Measurements from ENCODE around the gene MOXD1. TPM values are rescaled to one million over a fixed set of nuclear protein-coding genes. Genes with fewer than 3 reads are reported as not detected.

The MOXD1 gene
- total RNA-seq, 2 experiments from 2014 or later: 0.74 TPM; not detected in 1

DNA sequence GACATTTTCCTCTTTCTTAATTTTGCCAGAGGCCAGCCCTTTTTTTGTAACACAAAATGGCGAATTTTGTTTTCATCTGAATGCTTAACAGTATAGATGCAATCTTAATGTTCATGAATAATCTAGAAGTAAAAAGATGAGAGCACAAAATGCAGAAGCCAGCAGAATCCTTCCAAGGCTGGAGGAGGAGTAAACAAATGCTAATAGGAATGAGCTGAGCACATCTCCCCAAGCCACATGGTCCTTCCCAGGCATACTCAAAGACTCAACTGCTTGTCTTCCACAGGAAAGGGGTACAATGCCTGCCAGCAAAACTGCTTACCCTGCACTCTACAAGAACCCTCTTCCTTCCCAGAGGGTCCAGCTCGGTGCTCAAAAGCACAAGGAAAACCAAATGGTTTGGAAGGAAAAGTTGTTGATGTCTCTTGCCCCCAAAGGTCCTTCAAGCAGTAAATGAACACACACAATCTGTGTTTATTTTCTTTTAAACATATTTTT, 155.1 kb downstream of the MOXD1 start:
- peaks cover 3% of the 10 kb centered on the region for H3K4me1 ChIP-seq (ENCODE audit: insufficient read depth, low read length, poor library complexity, severe bottlenecking)
- ChIA-PET POLR2A (interaction anchor here (0.9 to 1.2 kb wide), 2 partner anchors 19 to 27 kb away, joined by 3 to 5 read pairs; no protein-coding TSS in a partner anchor), CTCF (ENCODE audit: unreplicated experiment) (no interaction called here)
- H3K79me2 ChIP-seq (ENCODE audit: insufficient read depth, low read depth, low read length): no peaks in the 10 kb centered on the region
- no peaks in the 10 kb centered on the region; the same call in 1 of the 2 replicates for H3K36me3 ChIP-seq (ENCODE audit: insufficient read depth, low read length)
- H3K4me2 ChIP-seq (ENCODE audit: low read length): no peak overlapping the region
- H4K20me1 ChIP-seq (ENCODE audit: insufficient read depth, low read length): no peaks in the 10 kb centered on the region
- no peak for TF ChIP-seq EZH2phosphoT487 (IDR thresholded peaks at IDR 0.05; ENCODE audit: borderline replicate concordance, low read depth, low read length)
- TF ChIP-seq, protein P1, sequence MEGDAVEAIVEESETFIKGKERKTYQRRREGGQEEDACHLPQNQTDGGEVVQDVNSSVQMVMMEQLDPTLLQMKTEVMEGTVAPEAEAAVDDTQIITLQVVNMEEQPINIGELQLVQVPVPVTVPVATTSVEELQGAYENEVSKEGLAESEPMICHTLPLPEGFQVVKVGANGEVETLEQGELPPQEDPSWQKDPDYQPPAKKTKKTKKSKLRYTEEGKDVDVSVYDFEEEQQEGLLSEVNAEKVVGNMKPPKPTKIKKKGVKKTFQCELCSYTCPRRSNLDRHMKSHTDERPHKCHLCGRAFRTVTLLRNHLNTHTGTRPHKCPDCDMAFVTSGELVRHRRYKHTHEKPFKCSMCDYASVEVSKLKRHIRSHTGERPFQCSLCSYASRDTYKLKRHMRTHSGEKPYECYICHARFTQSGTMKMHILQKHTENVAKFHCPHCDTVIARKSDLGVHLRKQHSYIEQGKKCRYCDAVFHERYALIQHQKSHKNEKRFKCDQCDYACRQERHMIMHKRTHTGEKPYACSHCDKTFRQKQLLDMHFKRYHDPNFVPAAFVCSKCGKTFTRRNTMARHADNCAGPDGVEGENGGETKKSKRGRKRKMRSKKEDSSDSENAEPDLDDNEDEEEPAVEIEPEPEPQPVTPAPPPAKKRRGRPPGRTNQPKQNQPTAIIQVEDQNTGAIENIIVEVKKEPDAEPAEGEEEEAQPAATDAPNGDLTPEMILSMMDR (conservative IDR thresholded peaks at IDR 0.05; ENCODE audit: low read length): no peak
- no peak overlapping the region for H3K4me3 ChIP-seq (ENCODE audit: low read depth, low read length, poor library complexity, severe bottlenecking)
- intact Hi-C loops (cut with micrococcal nuclease; ENCODE audit: unreplicated experiment): no loop called here
- peaks cover 8% of the 10 kb centered on the region; the same call in 1 of the 2 replicates for H3K9me3 ChIP-seq (ENCODE audit: low read length)
- peak overlapping the region; percentile 48; the same call in 1 of the 2 replicates for H2AFZ ChIP-seq (ENCODE audit: low read length)
- no TSS peak for BruUV-seq (replicated peaks)
- DNase-seq (ENCODE audit: low spot score): no peak
- no peak overlapping the region for H3K27ac ChIP-seq (ENCODE audit: low read depth, low read length, poor library complexity, severe bottlenecking)
- no peaks in the 10 kb centered on the region for H3K9me2 ChIP-seq (ENCODE audit: insufficient read depth, low read length)

Other genes starting within 250 kb of the MOXD1 start
- 66.5 and 88.8 TPM in 2 replicates for gene STX7, start 111.6 kb upstream of the MOXD1 start, total RNA-seq (2014; rRNA removed; shearing (Covaris generic))
- gene STX7, start 111.6 kb upstream of the MOXD1 start, total RNA-seq (2022): 164 and 178 TPM in 2 replicates
- gene TAAR9, start 136.8 kb upstream of the MOXD1 start, total RNA-seq (2014; rRNA removed; shearing (Covaris generic)): not detected in 2 replicates
- not detected in 2 replicates for gene TAAR9, start 136.8 kb upstream of the MOXD1 start, total RNA-seq (2022)
- not detected in 2 replicates for gene TAAR8, start 151.2 kb upstream of the MOXD1 start, total RNA-seq (2014; rRNA removed; shearing (Covaris generic))
- not detected in 2 replicates for gene TAAR8, start 151.2 kb upstream of the MOXD1 start, total RNA-seq (2022)
- not detected in 2 replicates for gene TAAR6, start 168.8 kb upstream of the MOXD1 start, total RNA-seq (2014; rRNA removed; shearing (Covaris generic))
- not detected in 2 replicates for gene TAAR6, start 168.8 kb upstream of the MOXD1 start, total RNA-seq (2022)
- not detected in 2 replicates for gene TAAR5, start 188.3 kb upstream of the MOXD1 start, total RNA-seq (2014; rRNA removed; shearing (Covaris generic))
- gene TAAR5, start 188.3 kb upstream of the MOXD1 start, total RNA-seq (2022): not detected in 2 replicates
- gene TAAR2, start 222.8 kb upstream of the MOXD1 start, total RNA-seq (2014; rRNA removed; shearing (Covaris generic)): not detected in 2 replicates
- not detected in 2 replicates for gene TAAR2, start 222.8 kb upstream of the MOXD1 start, total RNA-seq (2022)